Adrenal gland (tissue), 5 donors: ENCODE data around the gene MIEN1.

Experiments
- POLR2A ChIP-seq, 2 donors: fragments of 450-650 bp; IDR thresholded peaks; one replicate each; pipeline ENCODE4 v1.6.1; 2017; ENCODE audit warnings: antibody characterized with exemption in 2 of 2, mild to moderate bottlenecking in 2 of 2, moderate library complexity in 1 of 2
- TF ChIP-seq, protein P1 (sequence below), 6 experiments: fragments of 450-650 bp in 4 of 6; fragments of 200-600 bp in 2 of 6; sonication (generic) in 1 of 6; IDR thresholded peaks; 1 replicate in 5 of 6; 2 replicates in 1 of 6; pipeline versions ENCODE4 v1.5.1 to v1.8.0; 2016 to 2021; ENCODE audit warnings: antibody characterized with exemption in 6 of 6, mild to moderate bottlenecking in 2 of 6, moderate library complexity in 1 of 6
- donor health status: DM: no; HTN: no; CAD: no.

DNA sequence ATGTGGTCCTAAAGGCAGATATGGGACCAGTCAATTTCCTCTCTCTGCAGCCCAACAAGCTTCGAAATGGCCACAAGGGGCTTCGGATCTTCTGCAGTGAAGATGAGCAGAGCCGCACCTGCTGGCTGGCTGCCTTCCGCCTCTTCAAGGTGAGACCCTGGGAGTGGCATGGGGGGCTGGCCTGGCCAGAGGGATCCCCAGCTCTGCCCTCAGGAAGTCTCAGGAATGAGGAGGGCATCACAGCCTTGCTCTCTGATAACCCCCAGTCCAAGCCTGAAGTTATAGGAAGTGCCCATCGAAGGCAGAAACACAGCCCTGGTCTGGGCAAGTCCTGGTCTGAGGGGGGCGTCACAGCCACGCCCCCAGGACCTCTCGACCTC, 14.5 kb upstream of the MIEN1 start:
- TF ChIP-seq, protein P1, sequence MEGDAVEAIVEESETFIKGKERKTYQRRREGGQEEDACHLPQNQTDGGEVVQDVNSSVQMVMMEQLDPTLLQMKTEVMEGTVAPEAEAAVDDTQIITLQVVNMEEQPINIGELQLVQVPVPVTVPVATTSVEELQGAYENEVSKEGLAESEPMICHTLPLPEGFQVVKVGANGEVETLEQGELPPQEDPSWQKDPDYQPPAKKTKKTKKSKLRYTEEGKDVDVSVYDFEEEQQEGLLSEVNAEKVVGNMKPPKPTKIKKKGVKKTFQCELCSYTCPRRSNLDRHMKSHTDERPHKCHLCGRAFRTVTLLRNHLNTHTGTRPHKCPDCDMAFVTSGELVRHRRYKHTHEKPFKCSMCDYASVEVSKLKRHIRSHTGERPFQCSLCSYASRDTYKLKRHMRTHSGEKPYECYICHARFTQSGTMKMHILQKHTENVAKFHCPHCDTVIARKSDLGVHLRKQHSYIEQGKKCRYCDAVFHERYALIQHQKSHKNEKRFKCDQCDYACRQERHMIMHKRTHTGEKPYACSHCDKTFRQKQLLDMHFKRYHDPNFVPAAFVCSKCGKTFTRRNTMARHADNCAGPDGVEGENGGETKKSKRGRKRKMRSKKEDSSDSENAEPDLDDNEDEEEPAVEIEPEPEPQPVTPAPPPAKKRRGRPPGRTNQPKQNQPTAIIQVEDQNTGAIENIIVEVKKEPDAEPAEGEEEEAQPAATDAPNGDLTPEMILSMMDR (IDR thresholded peaks at IDR 0.05) = no peak
- TF ChIP-seq POLR2A (IDR thresholded peaks at IDR 0.05) = no peak
